HG02623 (cell line): ENCODE data around the gene NID1.
"Not testable (repeated sequence)": the region's sequence is repeated elsewhere in the genome, so short reads cannot be mapped to it uniquely, and the experiment has no call there.

ENCODE experiments used
- ATAC-seq: cut with Tn5 transposase; IDR thresholded peaks from one replicate; pipeline ENCODE4 v1.9.1; 2021; ENCODE audit warnings: moderate library complexity; ENCODE audit not compliant: unreplicated experiment

Gene NID1

GRCh38 chr1:236033336-236033735 lies 31.6 kb downstream of the NID1 start:
- no peak for ATAC-seq

GRCh38 chr1:236030534-236030933 lies 34.4 kb downstream of the NID1 start:
- ATAC-seq = no peak

DNA sequence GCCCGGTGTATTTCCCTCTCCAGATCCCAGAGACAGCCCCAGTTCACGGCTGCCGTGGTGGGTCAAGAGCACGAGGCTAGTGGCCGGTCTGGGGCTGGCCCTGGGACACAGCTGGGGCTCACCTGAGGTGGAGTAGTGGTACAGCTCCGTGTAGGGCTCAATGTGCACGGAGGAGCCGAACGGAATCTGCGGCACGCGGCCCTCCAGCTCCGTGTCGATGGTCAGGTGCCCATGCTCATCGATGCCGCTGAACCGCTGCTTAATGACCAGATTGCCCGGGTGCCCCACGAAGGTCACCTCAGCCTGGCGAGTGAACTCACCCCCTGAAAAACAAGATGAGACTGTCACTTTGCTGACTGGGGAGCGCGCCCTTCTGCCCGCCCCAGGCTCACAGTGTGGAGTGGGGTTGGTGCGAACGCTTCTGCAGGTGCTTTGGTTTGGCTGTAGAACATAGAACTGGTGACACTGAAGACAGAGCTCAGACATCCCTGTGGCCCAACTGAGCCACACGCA lies 35.4 kb downstream of the NID1 start:
- no peak for ATAC-seq

DNA sequence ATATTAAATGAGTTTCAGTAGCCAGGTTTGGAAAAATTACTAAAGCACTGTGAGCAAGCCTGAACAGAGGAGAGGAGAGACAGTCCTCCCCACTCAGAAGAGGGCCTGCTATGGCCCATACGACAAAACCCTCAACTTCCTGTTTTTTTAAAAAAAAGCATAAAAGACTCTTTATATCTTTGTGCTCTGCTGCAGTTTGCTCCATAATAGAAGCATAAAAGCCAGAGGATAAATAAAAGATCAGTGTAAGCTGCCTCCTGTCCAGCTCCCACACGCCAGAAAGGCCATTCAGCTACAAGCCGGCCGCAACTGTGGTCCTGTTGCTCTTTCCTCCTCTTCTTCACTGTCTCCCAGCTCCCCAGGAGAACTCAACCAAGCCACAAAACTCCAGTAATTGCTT lies 37.8 kb downstream of the NID1 start:
- ATAC-seq = no peak

DNA sequence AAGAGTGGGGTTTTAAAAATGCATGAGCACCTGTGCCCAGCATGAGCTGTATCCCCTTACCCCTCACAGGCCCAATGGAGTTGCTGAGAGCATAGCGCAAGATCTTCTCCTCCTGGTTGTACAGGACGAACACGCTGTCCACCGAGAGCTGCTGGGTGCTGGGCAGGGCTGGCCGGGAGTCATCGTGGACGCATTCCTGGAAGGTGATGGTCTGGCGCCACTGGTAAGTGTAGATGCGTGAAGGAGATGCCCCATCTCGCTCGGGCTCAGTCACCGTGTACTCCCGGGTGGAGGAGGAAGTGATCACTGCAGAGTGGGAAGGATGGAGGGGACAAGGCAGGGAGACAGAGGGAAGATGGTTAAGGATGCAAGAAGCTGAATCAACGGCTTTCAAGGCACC lies 39.1 kb downstream of the NID1 start:
- no peak for ATAC-seq

DNA sequence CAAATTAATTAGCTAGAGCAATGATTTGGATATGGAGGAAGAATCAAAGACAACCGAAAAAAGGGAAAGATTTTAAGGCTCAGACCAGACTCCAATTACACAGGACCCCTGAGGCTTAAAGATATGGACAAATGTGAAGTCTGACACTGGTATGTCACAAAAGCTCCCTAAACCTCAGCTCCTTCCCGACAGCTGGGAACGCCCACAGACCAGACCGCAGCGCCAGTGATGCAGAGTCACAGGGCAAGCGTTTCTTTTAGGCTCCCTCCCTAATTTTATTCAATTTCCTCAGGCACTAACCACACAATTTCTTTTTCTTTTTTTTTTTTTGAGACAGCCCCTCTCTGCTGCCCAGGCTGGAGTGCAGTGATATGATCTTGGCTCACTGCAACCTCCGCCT lies 40.2 kb downstream of the NID1 start:
- no peak for ATAC-seq

DNA sequence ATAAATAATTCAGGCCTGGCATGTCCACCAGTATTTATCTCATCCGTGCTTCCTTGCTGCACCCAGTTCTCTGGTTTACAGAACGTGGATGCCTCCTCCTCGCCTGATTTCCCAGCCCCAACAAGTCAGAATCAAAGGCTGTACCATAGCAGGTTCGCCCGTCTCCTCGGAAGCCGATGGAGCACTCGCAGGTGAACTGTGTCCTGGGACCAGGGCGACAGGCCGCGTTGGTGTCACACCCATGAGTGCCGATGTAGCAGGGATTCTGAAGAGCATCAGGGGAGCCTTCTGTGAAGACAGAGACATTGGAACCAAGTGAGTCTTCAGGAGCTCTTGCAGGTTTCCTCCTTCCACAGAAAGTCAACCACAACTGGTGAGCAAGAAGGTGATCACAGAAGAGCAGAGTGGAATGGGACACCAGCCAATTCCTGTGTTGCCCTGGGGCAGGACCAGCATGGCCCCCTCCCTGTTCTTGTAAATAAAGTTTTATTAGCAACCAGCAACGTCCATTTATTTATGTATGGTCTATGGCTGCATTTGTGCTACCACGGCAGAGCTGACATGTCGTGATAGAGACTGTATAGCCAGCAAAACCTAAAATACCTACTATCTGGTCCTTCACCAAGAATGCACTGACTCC lies 40.8 kb downstream of the NID1 start:
- no peak for ATAC-seq

DNA sequence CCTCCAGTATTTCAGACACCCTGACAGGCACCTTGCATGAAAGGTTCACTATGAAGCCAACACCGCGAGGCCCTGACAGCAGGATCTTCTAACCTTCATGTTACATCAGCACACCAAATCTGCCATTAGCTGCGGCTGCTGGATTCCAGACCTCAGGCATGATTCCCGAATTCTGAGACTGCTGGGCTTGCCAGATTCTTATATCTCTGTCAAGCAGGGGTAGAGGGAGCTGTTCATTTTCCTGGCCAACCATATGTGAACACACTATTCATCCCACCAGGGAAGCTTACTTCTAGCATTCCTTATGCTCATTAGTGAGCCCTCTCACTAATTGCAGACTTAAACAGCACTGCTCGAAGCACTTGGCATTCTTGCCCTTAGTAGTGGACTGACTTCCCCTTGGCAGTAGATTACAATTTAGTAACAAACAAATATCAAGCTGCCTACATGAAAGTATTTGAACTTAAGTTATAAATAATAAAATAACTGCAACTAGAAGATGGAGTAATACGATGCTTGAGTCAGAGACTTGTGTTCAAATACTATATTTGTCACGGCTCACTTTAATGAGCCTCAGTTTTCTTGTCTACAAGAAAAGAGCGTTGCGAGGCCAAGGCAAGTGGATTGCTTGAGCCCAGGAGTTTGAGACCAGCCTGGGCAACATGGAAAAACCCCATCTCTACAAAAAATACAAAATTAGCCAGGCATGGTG lies 43.3 kb downstream of the NID1 start:
- ATAC-seq = no peak

- no peak for ATAC-seq
Observed at GRCh38 chr1:236020359-236021219, 44.3 kb downstream of the NID1 start.

DNA sequence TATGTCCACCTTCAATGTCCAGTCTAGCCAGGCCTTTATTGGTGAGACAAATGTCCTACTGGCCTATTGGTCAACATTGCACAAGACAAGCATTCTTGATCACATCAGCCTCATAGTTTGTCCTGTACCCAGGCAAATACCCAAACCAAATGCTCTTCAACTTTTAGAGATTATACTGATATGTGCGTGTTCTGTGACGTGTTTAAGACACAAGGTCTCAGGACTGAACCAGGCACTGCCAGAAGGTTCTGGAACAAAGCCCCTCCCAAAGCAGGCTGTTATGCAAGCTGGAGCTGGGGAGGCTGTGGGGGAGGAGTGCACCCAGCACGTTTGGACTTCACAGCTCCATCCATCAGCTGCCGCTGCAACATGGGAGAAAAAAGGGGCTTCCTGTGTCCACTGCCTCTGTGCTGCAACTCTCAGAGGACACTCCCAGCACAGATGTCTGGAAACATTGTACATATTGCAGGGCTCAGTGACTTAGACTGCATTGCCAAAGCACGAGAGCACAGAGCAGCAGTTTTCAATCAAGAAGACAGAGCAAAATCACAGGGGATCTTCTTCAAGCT lies 45.9 kb downstream of the NID1 start:
- ATAC-seq = no peak

DNA sequence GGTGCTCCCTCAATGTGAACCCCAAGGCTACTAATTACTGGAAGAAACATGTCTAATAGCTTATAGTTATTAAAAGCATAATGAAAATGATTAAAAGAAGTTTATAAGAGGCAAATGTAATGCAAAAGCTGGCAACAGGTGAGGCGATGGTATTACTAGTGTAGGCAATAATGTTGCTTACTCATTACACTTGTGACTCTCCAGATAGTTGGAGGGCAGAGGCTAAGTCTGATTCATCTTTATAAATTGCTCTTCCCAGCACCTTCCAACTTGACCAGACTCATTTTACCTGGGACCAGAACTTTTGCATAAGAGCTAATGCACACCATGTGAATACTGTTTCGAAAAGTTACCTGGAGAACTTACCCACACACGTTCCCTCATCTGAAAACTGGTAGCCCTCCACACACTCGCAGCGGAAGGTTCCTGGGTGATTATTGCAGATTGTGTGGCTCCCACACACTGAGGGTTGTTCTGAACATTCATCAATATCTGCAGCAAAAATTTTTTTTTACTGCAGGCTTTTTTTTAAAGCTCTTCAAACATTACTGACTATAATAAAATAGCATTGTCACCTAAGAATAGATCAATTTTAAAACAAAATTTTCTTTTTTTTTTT lies 48.0 kb downstream of the NID1 start:
- ATAC-seq = no peak

DNA sequence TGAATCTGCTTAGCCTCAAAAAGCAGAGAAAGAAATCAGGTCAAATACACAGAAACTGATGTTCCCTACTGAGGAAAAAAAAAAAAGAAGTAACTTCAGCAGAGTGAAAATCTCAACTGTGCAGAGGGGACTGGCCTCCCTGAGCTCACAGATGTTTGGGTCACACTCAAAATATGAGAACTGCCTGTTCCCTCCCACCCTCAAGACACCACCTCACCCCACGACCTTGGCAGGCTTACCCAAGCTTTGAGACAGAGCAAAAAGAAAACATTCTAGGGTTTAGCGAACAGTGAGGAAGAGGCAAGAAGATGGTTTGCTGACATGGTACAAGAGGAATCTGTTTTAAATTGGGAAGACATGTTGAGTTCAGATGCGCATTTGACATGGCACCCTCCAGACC lies 48.8 kb downstream of the NID1 start:
- no peak for ATAC-seq

- ATAC-seq = no peak
Observed at GRCh38 chr1:236015539-236015938, 49.4 kb downstream of the NID1 start.

GRCh38 chr1:236013330-236013729 lies 51.6 kb downstream of the NID1 start:
- no peak for ATAC-seq

DNA sequence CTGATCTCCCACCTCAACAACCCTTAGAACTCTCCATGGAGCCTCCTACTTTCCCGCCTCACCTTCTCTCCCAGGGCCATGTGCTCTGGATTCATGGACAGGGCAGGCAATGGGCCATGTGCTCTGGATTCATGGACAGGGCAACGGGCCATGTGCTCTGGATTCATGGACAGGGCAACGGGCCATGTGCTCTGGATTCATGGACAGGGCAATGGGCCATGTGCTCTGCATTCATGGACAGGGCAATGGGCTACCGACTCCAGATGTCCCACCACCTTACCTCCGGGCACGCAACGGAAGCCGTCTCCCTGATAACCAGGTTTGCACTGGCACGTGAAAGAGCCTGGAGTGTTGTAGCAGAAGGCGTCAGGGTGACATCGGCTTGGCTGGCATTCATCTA lies 53.2 kb downstream of the NID1 start:
- no peak for ATAC-seq

DNA sequence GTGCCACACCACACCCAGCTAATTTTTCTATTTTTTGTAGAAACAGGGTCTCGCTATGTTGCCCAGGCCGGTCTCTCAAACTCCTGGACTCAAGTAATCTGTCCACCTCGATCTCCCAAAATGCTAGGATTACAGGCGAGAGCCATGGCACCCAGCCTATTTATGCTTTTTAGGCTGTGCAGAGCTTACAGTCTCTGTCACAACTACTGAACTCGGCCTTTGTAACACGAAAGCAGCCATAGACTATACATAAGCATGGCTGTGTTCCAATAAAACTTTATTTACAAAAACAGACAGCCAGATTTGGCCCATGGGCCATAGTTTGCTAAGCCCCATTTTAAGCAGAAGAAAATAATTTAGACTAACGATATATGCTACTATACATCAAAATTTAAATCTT lies 54.4 kb downstream of the NID1 start:
- ATAC-seq = no peak

- ATAC-seq = no peak
Observed at GRCh38 chr1:236009857-236010256, 55.0 kb downstream of the NID1 start.

- no peak for ATAC-seq
Observed at GRCh38 chr1:236009191-236009590, 55.7 kb downstream of the NID1 start.

GRCh38 chr1:236007781-236008180 lies 57.1 kb downstream of the NID1 start:
- ATAC-seq = no peak

- ATAC-seq = not testable (repeated sequence)
Observed at GRCh38 chr1:236003058-236003457, 61.8 kb downstream of the NID1 start.

DNA sequence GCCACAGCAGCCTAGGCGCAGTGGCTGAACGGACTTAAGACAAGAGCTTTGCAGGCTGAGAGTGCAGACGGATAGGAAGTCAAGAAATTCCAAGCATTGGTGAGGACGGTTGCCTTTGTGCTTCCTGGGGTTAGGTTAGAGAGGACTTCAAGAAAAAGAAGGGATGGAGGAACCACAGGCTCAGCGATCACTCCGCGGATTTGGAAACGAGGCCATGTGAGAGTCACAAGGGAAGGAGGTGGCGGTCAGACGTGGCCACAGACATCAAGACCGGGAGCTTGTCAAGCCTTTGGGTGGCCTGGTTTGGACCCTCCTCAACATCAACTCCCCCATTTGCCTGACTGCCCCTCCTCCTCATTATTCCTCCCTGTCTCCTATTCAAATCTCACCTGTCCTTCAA lies 62.3 kb downstream of the NID1 start:
- no peak for ATAC-seq
